Tibial nerve (tissue), 4 donors: ENCODE results near the gene ERH.

Experiments
- EP300 ChIP-seq, 2 donors: sonication (generic); formaldehyde crosslinking; IDR thresholded peaks; one replicate each; pipeline ENCODE4 v1.6.1; 2017; ENCODE audit warnings: antibody characterized with exemption in 2 of 2, mild to moderate bottlenecking in 1 of 2
- TF ChIP-seq, protein P1 (sequence below), 5 experiments: fragments of 200-600 bp in 3 of 5; fragments of 450-650 bp in 2 of 5; sonication (generic) in 3 of 5; IDR thresholded peaks; one replicate each; pipeline ENCODE4 v1.5.1; 2016 to 2019; ENCODE audit warnings: antibody characterized with exemption in 5 of 5, mild to moderate bottlenecking in 3 of 5, moderate library complexity in 2 of 5

- TF ChIP-seq, protein P1, sequence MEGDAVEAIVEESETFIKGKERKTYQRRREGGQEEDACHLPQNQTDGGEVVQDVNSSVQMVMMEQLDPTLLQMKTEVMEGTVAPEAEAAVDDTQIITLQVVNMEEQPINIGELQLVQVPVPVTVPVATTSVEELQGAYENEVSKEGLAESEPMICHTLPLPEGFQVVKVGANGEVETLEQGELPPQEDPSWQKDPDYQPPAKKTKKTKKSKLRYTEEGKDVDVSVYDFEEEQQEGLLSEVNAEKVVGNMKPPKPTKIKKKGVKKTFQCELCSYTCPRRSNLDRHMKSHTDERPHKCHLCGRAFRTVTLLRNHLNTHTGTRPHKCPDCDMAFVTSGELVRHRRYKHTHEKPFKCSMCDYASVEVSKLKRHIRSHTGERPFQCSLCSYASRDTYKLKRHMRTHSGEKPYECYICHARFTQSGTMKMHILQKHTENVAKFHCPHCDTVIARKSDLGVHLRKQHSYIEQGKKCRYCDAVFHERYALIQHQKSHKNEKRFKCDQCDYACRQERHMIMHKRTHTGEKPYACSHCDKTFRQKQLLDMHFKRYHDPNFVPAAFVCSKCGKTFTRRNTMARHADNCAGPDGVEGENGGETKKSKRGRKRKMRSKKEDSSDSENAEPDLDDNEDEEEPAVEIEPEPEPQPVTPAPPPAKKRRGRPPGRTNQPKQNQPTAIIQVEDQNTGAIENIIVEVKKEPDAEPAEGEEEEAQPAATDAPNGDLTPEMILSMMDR (IDR thresholded peaks at IDR 0.05), result no peak
- TF ChIP-seq EP300 (IDR thresholded peaks at IDR 0.05), result no peak
Measured at GRCh38 chr14:69363964-69364363, 34.1 kb downstream of the ERH start.
